ENCODE data around the gene CTDSPL.
"Not testable (repeated sequence)": the region's sequence is repeated elsewhere in the genome, so short reads cannot be mapped to it uniquely, and the experiment has no call there.

The CTDSPL gene

DNA sequence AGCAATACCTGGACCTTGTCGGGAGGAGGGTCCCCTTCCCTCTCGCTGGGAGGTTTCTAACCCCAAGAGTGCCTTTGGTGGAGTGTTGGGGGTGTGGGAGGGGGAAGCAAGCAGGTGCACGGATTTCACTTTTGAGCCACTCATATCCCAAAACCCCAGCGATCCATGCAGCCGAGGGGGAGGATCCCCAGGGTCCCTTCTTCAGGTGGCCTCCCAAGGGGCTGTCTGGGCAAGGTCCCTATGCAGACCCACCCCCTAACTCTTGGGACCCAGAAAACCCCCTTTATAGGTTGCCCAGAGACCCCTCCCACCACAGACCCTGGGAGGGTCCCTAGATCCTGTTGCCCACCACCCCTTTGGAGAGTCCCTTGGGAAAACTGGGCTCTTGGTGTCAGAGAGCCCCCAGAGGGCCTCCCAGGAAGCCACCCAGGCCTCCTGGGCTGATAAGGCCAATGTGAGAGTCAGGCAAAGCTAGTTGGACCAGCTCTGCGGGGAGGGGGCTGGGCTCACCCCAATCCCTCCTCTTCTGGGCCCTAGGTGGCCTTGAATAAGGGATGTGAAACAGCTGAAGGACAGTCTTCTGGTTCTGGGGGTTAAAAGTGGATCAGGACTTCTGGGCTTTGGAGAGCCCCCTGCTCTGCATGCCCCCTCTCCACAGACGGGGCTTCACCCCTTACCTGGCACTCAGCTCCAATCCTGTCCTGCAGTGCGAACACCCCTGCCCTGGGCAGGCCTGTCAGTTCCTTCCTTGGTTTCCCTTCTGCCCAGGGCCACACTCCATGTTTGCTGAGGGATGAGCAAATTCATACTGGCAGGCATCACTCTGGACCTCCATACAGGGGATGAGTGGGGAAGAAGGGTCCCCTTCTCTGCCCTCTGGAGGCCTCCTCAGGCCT lies 168.7 kb downstream of the CTDSPL start:
- DNase-seq (ENCODE audit: extremely low read depth, low read depth): no peak
- TF ChIP-seq, protein P1, sequence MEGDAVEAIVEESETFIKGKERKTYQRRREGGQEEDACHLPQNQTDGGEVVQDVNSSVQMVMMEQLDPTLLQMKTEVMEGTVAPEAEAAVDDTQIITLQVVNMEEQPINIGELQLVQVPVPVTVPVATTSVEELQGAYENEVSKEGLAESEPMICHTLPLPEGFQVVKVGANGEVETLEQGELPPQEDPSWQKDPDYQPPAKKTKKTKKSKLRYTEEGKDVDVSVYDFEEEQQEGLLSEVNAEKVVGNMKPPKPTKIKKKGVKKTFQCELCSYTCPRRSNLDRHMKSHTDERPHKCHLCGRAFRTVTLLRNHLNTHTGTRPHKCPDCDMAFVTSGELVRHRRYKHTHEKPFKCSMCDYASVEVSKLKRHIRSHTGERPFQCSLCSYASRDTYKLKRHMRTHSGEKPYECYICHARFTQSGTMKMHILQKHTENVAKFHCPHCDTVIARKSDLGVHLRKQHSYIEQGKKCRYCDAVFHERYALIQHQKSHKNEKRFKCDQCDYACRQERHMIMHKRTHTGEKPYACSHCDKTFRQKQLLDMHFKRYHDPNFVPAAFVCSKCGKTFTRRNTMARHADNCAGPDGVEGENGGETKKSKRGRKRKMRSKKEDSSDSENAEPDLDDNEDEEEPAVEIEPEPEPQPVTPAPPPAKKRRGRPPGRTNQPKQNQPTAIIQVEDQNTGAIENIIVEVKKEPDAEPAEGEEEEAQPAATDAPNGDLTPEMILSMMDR (IDR thresholded peaks at IDR 0.05; ENCODE audit: low read depth, low read length, missing control alignments): no peak
- H3K4me3 ChIP-seq (replicated peaks; ENCODE audit: low read depth, low read length): peak overlapping the region; percentile 42

- TF ChIP-seq, protein P1 (IDR thresholded peaks at IDR 0.05; ENCODE audit: low read depth, low read length, missing control alignments): no peak
- no peak overlapping the region for H3K4me3 ChIP-seq (replicated peaks; ENCODE audit: low read depth, low read length)
- no peak for DNase-seq (ENCODE audit: extremely low read depth, low read depth)
These were observed 169.6 kb downstream of the CTDSPL start for GRCh38 chr3:38031022-38031994.

DNA sequence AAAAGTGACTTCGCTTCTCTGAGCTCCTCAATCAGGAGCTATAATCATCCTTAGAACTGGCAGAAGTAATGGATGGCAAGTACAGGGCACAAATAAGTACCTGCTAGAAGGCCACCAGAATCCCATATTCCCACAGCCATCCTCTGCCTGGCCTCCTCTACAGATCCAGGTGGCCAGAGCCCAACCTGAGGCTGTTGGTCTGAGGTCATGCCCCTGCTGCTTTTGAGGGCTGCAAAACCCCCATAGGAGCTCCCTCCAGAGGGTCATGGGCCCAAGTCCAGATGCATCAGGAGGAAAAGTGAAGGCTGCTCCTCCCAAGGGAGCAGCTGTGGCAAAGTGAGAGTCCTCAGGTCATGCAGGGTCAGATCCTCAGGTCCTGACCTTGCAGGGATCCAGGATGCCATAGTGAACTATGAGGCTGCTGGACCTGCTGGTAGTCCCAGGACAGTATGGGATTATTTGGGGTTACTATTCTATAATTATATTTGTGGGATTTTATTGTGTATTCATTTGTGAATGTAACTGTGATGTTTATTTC lies 170.7 kb downstream of the CTDSPL start:
- no peak overlapping the region for H3K4me3 ChIP-seq (replicated peaks; ENCODE audit: low read depth, low read length)
- TF ChIP-seq, protein P1 (IDR thresholded peaks at IDR 0.05; ENCODE audit: low read depth, low read length, missing control alignments): no peak
- DNase-seq (ENCODE audit: extremely low read depth, low read depth): no peak

- not testable (repeated sequence) for DNase-seq (ENCODE audit: extremely low read depth, low read depth); H3K4me3 ChIP-seq (replicated peaks; ENCODE audit: low read depth, low read length)
These were observed 171.9 kb downstream of the CTDSPL start for GRCh38 chr3:38033586-38033985.

All from HFF-Myc (cell line).